ENCODE measurements around the gene ABCB8. TPM values are rescaled to one million over a fixed set of nuclear protein-coding genes. Genes with fewer than 3 reads are reported as not detected.

Gene ABCB8
- total RNA-seq, result 10 to 100 TPM; 13.2 to 33.0 (median 18.8) TPM

DNA sequence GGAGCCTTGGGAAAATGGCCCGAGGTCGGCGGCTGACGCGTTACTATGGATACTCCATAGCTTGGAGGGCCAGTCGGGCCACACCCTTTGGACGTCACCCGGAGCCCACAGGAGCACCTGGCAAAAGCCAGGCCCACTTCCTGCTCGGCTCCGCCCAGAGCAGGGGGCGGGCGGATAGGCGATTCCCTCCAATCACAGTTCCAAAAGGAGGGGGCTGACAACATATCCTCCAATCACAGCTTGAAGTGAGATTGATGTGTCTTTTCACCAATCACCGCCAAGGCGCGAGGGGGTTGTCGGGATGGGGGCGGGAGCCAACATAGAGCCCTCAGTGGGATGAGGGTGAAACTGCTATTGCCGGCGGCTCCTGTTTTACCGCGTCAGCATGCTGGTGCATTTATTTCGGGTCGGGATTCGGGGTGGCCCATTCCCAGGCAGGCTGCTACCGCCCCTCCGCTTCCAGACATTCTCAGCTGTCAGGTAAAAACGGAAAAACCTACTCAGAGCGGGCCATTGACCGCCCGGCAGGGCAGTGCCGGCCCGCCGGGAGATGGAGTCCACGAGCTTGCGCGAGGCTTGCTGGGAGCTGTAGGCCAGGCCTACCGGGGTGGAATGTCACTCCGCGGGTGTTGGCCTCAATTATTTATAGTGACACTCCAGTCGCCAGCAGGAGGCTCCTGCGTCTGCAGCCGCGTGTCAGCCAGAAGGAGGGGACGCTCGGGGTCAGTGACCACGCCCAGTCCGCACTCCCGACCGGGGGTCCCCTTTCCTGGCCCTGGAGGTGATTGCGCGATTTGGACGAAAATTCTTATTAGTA, at the start of gene ABCB8:
Gene ABCB8, plus strand, starts transcription at position 320 of the 817 bp plus-strand sequence. Its CDS starts 66 bp downstream, at position 386.
- peak; percentile 97 for ATAC-seq
- Histone ChIP-seq H3K4me3 (peak within 1 kb of the TSS; percentile 37 to 73), H3K27me3 (peaks cover 8% of the 10 kb centered on the region), H3K27ac (peak within 1 kb of the TSS; percentile 16 to 90 (median 84)), H3K9me3 (no peaks in the 10 kb centered on the region), H3K36me3 (peaks cover 0 to 22% of the 10 kb centered on the region in 2 donors), H3K4me1 (peaks cover 0 to 23% (median 4%) of the 10 kb centered on the region in 3 donors)
- 0% methylated on average over 5 of the region's 53 CpGs; no CpG with 5 or more reads in 1 of the 2 donors for WGBS, 2 donors (ENCODE audit: low coverage in 1 of 2)
- TF ChIP-seq, protein P1, sequence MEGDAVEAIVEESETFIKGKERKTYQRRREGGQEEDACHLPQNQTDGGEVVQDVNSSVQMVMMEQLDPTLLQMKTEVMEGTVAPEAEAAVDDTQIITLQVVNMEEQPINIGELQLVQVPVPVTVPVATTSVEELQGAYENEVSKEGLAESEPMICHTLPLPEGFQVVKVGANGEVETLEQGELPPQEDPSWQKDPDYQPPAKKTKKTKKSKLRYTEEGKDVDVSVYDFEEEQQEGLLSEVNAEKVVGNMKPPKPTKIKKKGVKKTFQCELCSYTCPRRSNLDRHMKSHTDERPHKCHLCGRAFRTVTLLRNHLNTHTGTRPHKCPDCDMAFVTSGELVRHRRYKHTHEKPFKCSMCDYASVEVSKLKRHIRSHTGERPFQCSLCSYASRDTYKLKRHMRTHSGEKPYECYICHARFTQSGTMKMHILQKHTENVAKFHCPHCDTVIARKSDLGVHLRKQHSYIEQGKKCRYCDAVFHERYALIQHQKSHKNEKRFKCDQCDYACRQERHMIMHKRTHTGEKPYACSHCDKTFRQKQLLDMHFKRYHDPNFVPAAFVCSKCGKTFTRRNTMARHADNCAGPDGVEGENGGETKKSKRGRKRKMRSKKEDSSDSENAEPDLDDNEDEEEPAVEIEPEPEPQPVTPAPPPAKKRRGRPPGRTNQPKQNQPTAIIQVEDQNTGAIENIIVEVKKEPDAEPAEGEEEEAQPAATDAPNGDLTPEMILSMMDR (IDR thresholded peaks at IDR 0.05), result peak in 2 of 4 experiments; percentile 47 to 66
- TF ChIP-seq POLR2AphosphoS5 (IDR thresholded peaks at IDR 0.05) (peak; percentile 48), POLR2A (IDR thresholded peaks at IDR 0.05) (peak; percentile 15 to 16), EP300 (IDR thresholded peaks at IDR 0.05) (no peak)

DNA sequence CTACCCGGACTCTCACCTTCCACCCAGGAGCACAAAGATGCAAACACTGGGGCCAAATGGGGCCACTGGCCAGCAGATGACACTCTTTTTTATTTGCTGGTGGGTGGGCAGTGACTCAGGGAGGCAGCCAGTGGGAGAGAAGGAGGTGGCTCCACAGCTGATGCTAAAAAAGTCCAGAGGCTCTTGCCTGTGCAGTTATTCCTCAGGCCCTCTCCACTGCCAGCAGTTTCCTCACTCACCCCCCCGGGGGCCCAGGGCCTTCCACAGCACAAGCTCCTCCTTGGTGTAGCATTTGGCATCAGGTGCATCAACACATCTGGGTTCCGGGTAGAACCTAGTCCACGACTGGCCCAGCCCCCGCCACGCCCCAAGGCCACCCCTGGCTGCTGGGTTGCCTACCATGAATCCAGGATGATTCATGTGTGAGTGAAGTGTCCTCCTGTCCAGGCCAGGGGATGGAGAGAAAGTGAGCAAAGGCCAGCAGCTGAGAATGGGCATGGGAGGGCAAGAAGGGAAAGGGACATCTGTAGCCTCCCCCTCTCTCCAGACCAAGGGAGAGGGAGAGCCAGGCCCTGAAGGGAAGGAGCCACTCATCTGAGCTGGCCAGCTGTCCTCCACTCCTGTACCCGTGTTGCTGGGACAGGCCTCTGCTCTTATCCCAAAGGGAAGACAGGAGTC, 48.4 kb upstream of the ABCB8 start:
- Histone ChIP-seq H3K27ac (peak overlapping the region; percentile 35 to 89 (median 86)), H3K4me1 (peaks cover 0 to 58% (median 10%) of the 10 kb centered on the region in 3 donors), H3K27me3 (peaks cover 26% of the 10 kb centered on the region), H3K9me3 (no peaks in the 10 kb centered on the region), H3K4me3 (peak overlapping the region in 1 of 2 donors; percentile 70), H3K36me3 (no peaks in the 10 kb centered on the region)
- no peak for ATAC-seq
- peak; percentile 33 for TF ChIP-seq POLR2AphosphoS5 (IDR thresholded peaks at IDR 0.05)
- TF ChIP-seq, protein P1 (IDR thresholded peaks at IDR 0.05), result no peak
- 8 to 40% methylated on average over 1 to 4 of the region's 7 CpGs for WGBS, 2 donors (ENCODE audit: low coverage in 1 of 2)

DNA sequence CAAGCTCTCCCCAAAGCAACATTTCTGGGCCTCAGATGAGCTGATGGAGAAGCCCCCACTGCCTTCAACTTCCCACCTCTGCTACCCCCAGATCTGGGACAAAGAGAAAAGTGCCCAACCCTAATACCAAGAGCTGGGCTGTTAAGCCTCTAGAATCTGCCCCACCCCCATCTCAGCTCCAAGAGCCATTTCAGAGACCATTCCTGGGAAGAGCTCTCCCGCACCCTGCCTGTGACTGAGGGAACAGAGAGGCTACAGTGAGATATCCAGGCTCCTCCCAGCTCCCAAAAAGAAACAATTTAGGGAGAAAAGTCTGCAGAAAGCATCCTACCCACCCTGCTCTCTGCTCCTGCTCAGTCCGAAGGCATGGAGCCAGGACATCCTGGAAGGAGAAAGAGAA, 47.6 kb upstream of the ABCB8 start:
- H3K27ac ChIP-seq, result peak overlapping the region in 1 of 4 donors; percentile 86
- 20% methylated on average over 1 of the region's 2 CpGs; no CpG with 5 or more reads in 1 of the 2 donors for WGBS, 2 donors (ENCODE audit: low coverage in 1 of 2)
- H3K27me3 ChIP-seq, result peaks cover 19% of the 10 kb centered on the region
- H3K4me3 ChIP-seq, result no peak overlapping the region
- no peak for ATAC-seq
- no peaks in the 10 kb centered on the region for H3K9me3 ChIP-seq
- TF ChIP-seq, protein P1 (IDR thresholded peaks at IDR 0.05), result peak in 1 of 4 experiments; percentile 7
- TF ChIP-seq POLR2A (IDR thresholded peaks at IDR 0.05) (no peak), EP300 (IDR thresholded peaks at IDR 0.05) (no peak)
- H3K36me3 ChIP-seq, result no peaks in the 10 kb centered on the region
- H3K4me1 ChIP-seq, result peaks cover 0 to 50% (median 9%) of the 10 kb centered on the region in 3 donors

DNA sequence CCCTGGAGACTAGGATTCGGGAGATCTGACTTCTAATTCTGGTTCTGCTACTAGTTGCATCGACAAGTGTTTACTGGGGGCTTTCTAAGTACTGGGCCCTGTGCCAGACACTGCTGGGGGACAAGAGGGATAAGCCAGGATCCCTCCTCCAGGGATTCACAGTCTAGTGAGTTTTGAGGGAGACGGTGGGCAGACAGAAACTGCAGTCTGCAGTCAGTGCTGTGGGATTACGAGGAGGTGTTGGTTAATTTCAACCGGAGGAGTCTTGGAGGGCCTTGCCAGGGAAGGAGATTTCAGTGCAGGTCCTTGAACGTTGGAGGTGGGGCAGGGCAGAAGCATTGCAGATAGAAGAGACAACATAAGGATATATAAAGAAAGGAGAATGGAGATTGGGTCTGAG, 46.6 kb upstream of the ABCB8 start:
- H3K9me3 ChIP-seq, result no peaks in the 10 kb centered on the region
- 47 to 79% methylated on average over 3 to 5 of the region's 6 CpGs for WGBS, 2 donors (ENCODE audit: low coverage in 1 of 2)

More for the DNA sequence above, 46.6 kb upstream of the ABCB8 start:
- Histone ChIP-seq H3K4me1 (peaks cover 0 to 50% (median 9%) of the 10 kb centered on the region in 3 donors), H3K27ac (no peak overlapping the region), H3K4me3 (no peak overlapping the region), H3K36me3 (no peaks in the 10 kb centered on the region), H3K27me3 (peaks cover 11% of the 10 kb centered on the region)
- no peak for ATAC-seq
- TF ChIP-seq POLR2A (IDR thresholded peaks at IDR 0.05) (no peak), POLR2AphosphoS5 (IDR thresholded peaks at IDR 0.05) (no peak), EP300 (IDR thresholded peaks at IDR 0.05) (no peak)
- TF ChIP-seq, protein P1 (IDR thresholded peaks at IDR 0.05), result no peak
